Measurements from ENCODE around the gene NT5C1B.

NT5C1B gene

DNA sequence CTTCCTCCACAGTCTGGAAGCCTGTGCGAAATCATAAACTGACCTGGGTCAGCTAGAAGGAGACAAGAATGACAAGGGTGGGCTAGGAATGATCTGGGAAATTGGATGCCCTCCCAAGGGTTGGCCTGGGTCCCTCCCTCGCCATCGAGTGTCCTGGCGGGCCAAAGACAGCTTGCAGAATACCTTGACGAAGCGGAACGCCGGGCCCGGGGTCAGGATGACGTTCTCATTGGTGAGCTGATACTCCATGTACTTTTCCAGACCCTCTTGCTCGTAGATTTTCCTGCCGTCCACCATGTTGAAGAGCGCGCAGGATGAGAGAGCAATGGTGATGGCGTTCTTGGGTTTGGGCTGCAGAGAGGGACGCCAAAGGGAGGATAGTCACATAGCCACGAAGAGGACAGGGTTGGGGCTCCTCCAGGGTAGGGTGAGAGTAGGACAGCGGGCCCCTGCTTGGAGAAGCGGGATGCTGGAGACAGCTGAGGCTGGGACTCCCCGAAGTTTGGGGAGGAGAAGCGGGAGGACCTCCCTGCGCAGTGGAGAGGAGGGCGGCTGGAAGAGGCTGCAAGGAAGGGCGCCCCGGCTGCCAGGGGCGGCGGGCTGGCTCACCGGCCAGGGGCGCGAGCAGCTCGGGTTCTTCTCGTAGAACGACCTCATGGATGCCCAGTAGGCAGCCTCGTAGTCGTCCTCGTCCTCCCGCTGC, 5.3 kb downstream of the NT5C1B start:
- no peak overlapping the region for H3K4me3 ChIP-seq (ENCODE audit: control insufficient read depth, low read depth, low read length)
- TF ChIP-seq, protein P1, sequence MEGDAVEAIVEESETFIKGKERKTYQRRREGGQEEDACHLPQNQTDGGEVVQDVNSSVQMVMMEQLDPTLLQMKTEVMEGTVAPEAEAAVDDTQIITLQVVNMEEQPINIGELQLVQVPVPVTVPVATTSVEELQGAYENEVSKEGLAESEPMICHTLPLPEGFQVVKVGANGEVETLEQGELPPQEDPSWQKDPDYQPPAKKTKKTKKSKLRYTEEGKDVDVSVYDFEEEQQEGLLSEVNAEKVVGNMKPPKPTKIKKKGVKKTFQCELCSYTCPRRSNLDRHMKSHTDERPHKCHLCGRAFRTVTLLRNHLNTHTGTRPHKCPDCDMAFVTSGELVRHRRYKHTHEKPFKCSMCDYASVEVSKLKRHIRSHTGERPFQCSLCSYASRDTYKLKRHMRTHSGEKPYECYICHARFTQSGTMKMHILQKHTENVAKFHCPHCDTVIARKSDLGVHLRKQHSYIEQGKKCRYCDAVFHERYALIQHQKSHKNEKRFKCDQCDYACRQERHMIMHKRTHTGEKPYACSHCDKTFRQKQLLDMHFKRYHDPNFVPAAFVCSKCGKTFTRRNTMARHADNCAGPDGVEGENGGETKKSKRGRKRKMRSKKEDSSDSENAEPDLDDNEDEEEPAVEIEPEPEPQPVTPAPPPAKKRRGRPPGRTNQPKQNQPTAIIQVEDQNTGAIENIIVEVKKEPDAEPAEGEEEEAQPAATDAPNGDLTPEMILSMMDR (conservative IDR thresholded peaks at IDR 0.05; ENCODE audit: control insufficient read depth, insufficient read depth, low read depth, low read length) = no peak
- DNase-seq (ENCODE audit: low read depth) = no peak

DNA sequence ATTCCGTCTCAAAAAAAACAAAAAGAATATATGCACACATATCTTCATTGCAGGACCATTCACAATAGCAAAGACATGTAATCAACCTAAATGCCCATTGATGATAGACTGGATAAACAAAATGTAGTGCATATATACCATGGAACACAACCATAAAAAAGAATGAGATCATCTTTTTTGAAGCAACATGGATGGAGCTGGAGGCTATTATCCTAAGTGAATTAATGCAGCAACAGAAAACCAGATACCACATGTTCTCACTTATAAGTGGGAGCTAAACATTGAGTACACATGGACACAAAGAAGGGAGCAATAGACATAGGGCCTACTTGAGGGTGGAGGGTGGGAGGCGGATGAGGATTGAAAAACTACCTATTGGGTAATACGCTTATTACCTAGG, 8.8 kb downstream of the NT5C1B start:
- no peak for DNase-seq (ENCODE audit: low read depth)
- TF ChIP-seq, protein P1 (conservative IDR thresholded peaks at IDR 0.05; ENCODE audit: control insufficient read depth, insufficient read depth, low read depth, low read length) = no peak
- no peak overlapping the region for H3K4me3 ChIP-seq (ENCODE audit: control insufficient read depth, low read depth, low read length)

DNA sequence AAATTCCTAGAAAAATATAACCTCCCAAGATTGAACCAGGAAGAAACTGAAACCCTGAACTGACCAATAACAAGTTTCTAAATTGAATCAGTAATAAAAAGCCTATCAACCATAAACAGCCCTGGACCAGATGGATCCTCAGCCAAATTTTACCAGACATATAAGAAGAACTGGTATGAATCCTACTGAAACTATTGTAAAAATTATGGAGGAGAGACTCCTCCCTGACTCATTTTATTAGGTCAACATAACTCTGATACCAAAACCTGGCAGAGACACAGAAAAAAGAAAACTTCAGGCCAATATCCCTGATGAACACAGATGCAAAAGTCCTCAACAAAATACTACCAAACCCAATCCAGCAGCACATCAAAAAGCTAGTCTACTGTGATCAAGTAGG, 11.3 kb downstream of the NT5C1B start:
- TF ChIP-seq, protein P1 (conservative IDR thresholded peaks at IDR 0.05; ENCODE audit: control insufficient read depth, insufficient read depth, low read depth, low read length) = no peak
- DNase-seq (ENCODE audit: low read depth) = no peak
- H3K4me3 ChIP-seq (ENCODE audit: control insufficient read depth, low read depth, low read length) = no peak overlapping the region

DNA sequence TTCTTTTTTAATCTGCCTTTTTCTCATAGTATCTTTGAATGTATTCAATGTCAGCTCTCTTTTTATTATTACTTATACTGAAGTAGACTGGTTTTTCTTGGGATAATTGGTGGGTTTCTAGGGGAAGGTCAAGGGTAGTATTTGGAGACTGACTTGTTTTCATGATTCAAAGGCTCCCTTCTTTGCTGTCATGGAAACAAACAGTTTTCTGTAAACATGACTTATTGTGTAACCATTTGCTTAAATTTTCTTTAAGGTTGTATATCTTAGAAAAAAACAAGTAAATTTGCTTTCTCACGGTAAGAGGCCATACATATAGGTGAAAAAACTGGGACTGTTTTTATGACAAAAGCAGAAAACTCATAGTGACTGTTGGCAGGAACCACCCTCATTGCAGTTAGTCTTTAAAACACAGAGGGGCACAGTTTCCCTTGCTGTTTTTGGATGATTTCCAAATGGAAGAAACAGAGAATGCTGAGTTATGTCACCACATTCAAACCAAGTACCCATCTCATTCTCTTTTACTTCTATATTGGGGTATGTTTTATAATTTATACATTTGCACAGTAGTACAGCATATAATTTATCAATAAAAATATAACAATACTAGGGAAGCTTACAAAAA, 23.1 kb downstream of the NT5C1B start:
- no peak overlapping the region for H3K4me3 ChIP-seq (ENCODE audit: control insufficient read depth, low read depth, low read length)
- no peak for DNase-seq (ENCODE audit: low read depth)
- TF ChIP-seq, protein P1 (conservative IDR thresholded peaks at IDR 0.05; ENCODE audit: control insufficient read depth, insufficient read depth, low read depth, low read length) = no peak

DNA sequence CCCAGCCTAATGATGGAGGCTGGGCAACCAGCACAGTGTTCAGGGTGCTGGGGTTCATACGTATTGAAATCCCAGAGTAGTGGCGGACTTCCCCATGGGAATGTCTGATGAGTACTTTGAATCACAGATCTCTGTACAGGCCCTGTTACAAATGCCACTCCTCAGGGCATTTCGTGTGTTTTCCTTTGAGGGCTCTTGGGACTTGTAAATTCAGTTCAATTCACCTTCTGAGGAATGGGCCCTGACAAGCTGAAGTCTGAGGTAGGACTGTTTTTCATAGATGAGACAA, 28.6 kb downstream of the NT5C1B start:
- TF ChIP-seq, protein P1 (conservative IDR thresholded peaks at IDR 0.05; ENCODE audit: control insufficient read depth, insufficient read depth, low read depth, low read length) = no peak
- H3K4me3 ChIP-seq (ENCODE audit: control insufficient read depth, low read depth, low read length) = peak overlapping the region; percentile 73
- DNase-seq (ENCODE audit: low read depth) = no peak

DNA sequence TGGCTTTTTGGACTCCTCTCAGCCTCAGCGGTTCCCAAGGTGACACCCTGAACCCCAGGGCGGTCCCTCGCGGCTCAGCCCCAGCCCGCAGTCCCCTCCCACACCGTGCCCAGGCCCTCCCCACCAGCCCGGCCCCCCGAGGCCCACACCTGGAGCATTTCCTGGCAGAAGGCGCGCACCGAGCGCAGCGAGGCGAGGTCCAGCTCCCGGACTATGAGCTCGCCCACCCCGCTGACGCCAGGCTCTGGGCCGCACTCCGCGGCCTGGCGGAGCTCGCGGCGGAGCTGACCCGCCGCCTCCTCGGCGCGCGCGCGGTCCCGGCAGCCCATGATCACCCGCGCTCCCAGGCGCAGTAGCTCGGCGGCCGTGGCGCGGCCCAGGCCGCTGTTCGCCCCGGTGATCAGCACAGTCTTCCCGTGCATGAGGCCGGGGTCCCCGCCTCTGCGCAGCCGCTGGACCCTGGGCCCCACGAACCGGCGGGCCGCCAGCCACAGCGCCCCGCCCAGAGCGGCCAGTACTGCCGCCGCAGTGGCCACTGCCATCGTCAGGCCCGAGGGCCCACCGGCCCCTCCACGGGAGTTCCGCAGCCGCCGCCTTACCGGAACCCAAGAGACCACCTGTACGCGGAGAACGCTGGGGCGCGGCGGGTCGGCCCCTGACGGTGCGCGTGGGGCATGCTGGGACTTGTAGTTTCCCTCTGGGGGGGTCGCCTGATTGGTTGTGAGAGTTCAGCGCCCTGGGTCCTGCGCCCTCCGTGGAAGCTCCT, 29.2 kb downstream of the NT5C1B start, which contains the start of gene RDH14:
TSS of gene RDH14 (minus strand) at position 623 of the 766 bp plus-strand sequence. CDS start at position 542, 81 bp downstream.
- peak within 1 kb of the TSS; percentile 73 for H3K4me3 ChIP-seq (ENCODE audit: control insufficient read depth, low read depth, low read length)
- peak; percentile 88 for DNase-seq (ENCODE audit: low read depth)
- TF ChIP-seq, protein P1 (conservative IDR thresholded peaks at IDR 0.05; ENCODE audit: control insufficient read depth, insufficient read depth, low read depth, low read length) = no peak
